GM19438 (cell line): ENCODE data around the gene CLDN16.

ENCODE experiments used
- ATAC-seq: cut with Tn5 transposase; IDR thresholded peaks from one replicate; pipeline ENCODE4 v1.9.1; 2021; ENCODE audit warnings: low read depth; ENCODE audit not compliant: unreplicated experiment

CLDN16 gene

GRCh38 chr3:190378240-190378891, 9.6 kb upstream of the CLDN16 start:
- ATAC-seq: no peak

- ATAC-seq: no peak
Observed at GRCh38 chr3:190380184-190380583, 7.8 kb upstream of the CLDN16 start.

- ATAC-seq: no peak
Observed at GRCh38 chr3:190381441-190381840, 6.5 kb upstream of the CLDN16 start.

- ATAC-seq: no peak
Observed at GRCh38 chr3:190382082-190382481, 5.9 kb upstream of the CLDN16 start.

GRCh38 chr3:190384309-190384756, 3.6 kb upstream of the CLDN16 start:
- ATAC-seq: peak; percentile 89

GRCh38 chr3:190385731-190386688, 2.0 kb upstream of the CLDN16 start:
- ATAC-seq: no peak

- ATAC-seq: no peak
Observed at GRCh38 chr3:190388703-190389102, 740 bp downstream of the CLDN16 start.

- no peak for ATAC-seq
Observed at GRCh38 chr3:190396001-190396400, 8.0 kb downstream of the CLDN16 start.

- no peak for ATAC-seq
Observed at GRCh38 chr3:190397889-190398288, 9.9 kb downstream of the CLDN16 start.

GRCh38 chr3:190399677-190400076, 11.7 kb downstream of the CLDN16 start:
- no peak for ATAC-seq

- ATAC-seq: no peak
Observed at GRCh38 chr3:190401963-190402362, 14.0 kb downstream of the CLDN16 start.

GRCh38 chr3:190404715-190405114, 16.8 kb downstream of the CLDN16 start:
- no peak for ATAC-seq

- ATAC-seq: no peak
Observed at GRCh38 chr3:190414297-190414696, 26.3 kb downstream of the CLDN16 start.

GRCh38 chr3:190424108-190424477, 36.1 kb downstream of the CLDN16 start:
- no peak for ATAC-seq

GRCh38 chr3:190424478-190425439, 36.8 kb downstream of the CLDN16 start:
- ATAC-seq: peak; percentile 68

- no peak for ATAC-seq
Observed at GRCh38 chr3:190425833-190426232, 37.9 kb downstream of the CLDN16 start.

- ATAC-seq: no peak
Observed at GRCh38 chr3:190426806-190427507, 39.0 kb downstream of the CLDN16 start.

GRCh38 chr3:190429681-190430080, 41.7 kb downstream of the CLDN16 start:
- no peak for ATAC-seq

- no peak for ATAC-seq
Observed at GRCh38 chr3:190430906-190431305, 42.9 kb downstream of the CLDN16 start.

GRCh38 chr3:190432216-190432615, 44.3 kb downstream of the CLDN16 start:
- no peak for ATAC-seq
